Fibroblast of lung (primary cell): ENCODE results near the gene LSAMP. TPM values are rescaled to one million over a fixed set of nuclear protein-coding genes. Genes with fewer than 3 reads are reported as not detected.
"Not testable (repeated sequence)": the region's sequence is repeated elsewhere in the genome, so short reads cannot be mapped to it uniquely, and the experiment has no call there.

Experiments
- DNase-seq, 2 donors: peaks; one replicate each; pipeline versions ENCODE4 v3.0.0 to v3.0.0-alpha.2; 2010; ENCODE audit warnings: low read depth in 2 of 2
- H2AFZ ChIP-seq: 2 replicates; pipeline ENCODE4 v1.5.1; 2012; ENCODE audit warnings: low read length, control low read depth, inconsistent platforms
- H3K27ac ChIP-seq: 2 replicates; pipeline ENCODE4 v1.5.1; 2011; ENCODE audit warnings: low read length, control low read depth; ENCODE audit not compliant: insufficient read depth
- H3K27me3 ChIP-seq: 2 replicates; pipeline ENCODE4 v1.5.1; 2011; ENCODE audit warnings: mild to moderate bottlenecking, low read length; ENCODE audit not compliant: control insufficient read depth, insufficient read depth
- H3K36me3 ChIP-seq: 2 replicates; pipeline ENCODE4 v1.5.1; 2011; ENCODE audit warnings: low read length; ENCODE audit not compliant: control insufficient read depth, insufficient read depth
- H3K4me1 ChIP-seq: 2 replicates; pipeline ENCODE4 v1.5.1; 2011; ENCODE audit warnings: low read length; ENCODE audit not compliant: control insufficient read depth, insufficient read depth; ENCODE audit errors: extremely low read depth
- H3K4me2 ChIP-seq: 2 replicates; pipeline ENCODE4 v1.5.1; 2011; ENCODE audit warnings: low read length, control low read depth; ENCODE audit not compliant: insufficient read depth; ENCODE audit errors: extremely low read depth
- H3K4me3 ChIP-seq, 4 experiments: fragments of 200-600 bp in 1 of 4; sonication (generic) in 1 of 4; replicated peaks in 1 of 4; 2 replicates each; pipeline ENCODE4 v1.5.1; 2011 to 2016; ENCODE audit warnings: low read length in 4 of 4, low read depth in 3 of 4, mild to moderate bottlenecking in 3 of 4, control low read depth in 2 of 4, inconsistent platforms in 1 of 4, mixed read lengths in 1 of 4; ENCODE audit not compliant: insufficient read depth in 1 of 4; ENCODE audit errors: control extremely low read depth in 1 of 4
- H3K79me2 ChIP-seq: 2 replicates; pipeline ENCODE4 v1.5.1; 2012; ENCODE audit warnings: mild to moderate bottlenecking, low read length, inconsistent platforms; ENCODE audit not compliant: control insufficient read depth, insufficient read depth
- H3K9ac ChIP-seq: 2 replicates; pipeline ENCODE4 v1.5.1; 2011; ENCODE audit warnings: mild to moderate bottlenecking, low read length, control low read depth; ENCODE audit not compliant: insufficient read depth
- H3K9me3 ChIP-seq: 2 replicates; pipeline ENCODE4 v1.5.1; 2012; ENCODE audit warnings: low read depth, low read length; ENCODE audit not compliant: control insufficient read depth, insufficient read depth
- H4K20me1 ChIP-seq: 2 replicates; pipeline ENCODE4 v1.5.1; 2011; ENCODE audit warnings: low read length; ENCODE audit not compliant: control insufficient read depth, insufficient read depth; ENCODE audit errors: extremely low read depth
- EZH2 ChIP-seq: IDR thresholded peaks from 2 replicates; pipeline ENCODE4 v1.5.1; 2012; ENCODE audit warnings: low read length, control low read depth, mild to moderate bottlenecking; ENCODE audit errors: missing control alignments
- polyA plus RNA-seq, 2 donors: library from polyadenylated mRNA; depleted of rRNA in 1 of 2; stranded (reverse) in 1 of 2; unstranded in 1 of 2; fragments of >200 nt; gene quantifications; 2 replicates each; pipeline ENCODE4 v1.2.1, GENCODE V29; 2011 to 2012; ENCODE audit warnings: missing spikeins in 1 of 2
- total RNA-seq: library from RNA; depleted of rRNA; stranded (reverse); fragments of >200 nt; gene quantifications from 2 replicates; pipeline ENCODE4 v1.2.1, GENCODE V29; 2014
- TF ChIP-seq, protein P1 (sequence below), 2 donors: IDR thresholded peaks in 1 of 2; conservative IDR thresholded peaks in 1 of 2; 1 replicate in 1 of 2; 2 replicates in 1 of 2; pipeline ENCODE4 v1.5.1; 2011 to 2012; ENCODE audit warnings: low read length in 2 of 2, control low read depth in 1 of 2, inconsistent platforms in 1 of 2, low read depth in 1 of 2, mild to moderate bottlenecking in 1 of 2

The LSAMP gene
- total and polyA plus RNA-seq, 2 donors (not counting 1 experiment from before 2014, with no cell fraction given): 4.8 to 5.9 TPM

DNA sequence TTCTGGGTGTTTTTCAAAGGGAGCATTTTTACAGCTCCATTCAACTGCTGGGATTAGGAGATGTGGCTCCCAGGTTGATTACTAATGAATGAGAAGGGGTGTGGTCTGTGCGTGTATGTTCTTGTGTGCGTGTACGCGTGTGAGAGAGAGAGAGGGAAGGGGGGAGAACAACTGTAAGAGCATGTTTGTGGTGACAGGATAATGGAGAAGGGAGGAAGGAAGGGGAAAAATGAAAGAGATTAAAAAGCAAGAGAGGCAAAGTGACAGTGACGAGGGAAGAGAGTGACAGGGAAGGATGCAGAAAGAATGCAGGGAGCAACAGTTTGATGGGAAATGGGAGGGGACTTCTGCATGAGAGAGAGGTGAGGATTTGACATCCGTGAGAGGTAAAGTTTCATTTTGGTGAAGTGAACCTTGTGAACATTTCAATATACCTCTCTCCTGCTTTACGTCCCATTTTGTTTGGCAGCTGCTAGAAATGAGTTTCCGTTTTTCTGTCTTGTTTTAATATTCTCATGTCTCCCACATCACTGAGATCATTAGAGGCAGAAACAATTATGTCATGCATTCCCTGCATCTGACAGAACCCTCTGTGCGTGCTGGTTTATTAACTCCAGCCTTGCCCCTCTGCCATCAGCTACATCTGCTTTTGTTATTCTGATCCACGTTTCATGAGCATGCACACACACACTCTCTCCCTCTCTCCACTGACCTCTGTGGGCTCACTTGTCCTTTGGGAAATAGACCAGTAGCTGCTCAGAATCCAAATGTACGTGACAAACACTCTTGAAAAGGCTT is 660.3 kb downstream of the LSAMP start:
- Histone ChIP-seq H3K27ac (peak overlapping the region; percentile 95), H3K4me1 (peaks cover 12% of the 10 kb centered on the region)
- peak; percentile 75 to 91 for DNase-seq

DNA sequence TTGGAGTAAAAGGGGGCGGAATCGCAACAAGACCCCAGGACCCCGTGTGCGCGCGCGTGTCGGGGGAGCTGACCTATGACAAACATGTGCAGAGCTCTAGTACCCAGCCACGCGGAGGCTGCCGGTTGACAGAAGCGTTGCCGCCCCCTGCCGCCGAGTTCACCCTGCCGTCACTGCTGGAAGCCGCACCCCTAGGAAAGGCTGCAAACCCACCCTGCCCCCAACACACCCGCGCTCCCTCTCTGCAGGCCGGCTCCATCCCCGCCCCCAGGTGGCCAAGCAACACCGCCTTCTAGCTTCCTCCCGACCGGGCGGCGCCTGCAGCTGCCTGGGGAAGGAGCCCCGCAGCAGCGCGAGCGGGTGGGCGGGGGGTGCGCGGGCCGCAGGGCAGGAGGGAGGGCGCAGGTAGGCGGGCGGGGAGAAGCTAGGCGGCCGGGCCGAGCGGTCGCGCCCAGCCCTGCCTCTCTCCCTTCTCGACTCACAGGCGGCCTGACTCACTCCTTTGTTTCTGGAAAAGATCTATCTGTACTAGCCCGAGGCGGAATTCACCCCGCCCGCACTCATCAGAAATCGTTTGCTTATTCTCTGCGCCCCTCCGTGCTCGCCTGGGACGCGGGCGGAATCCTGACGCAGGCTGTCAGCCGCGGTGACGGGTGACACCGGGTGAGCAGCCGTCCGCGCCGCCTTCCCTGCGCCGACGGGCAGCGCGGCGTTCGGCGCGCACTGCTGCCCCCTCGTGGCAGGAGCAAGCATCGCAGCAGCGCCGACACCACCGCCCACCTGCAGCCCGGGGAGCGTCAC is 661.1 kb downstream of the LSAMP start:
- Histone ChIP-seq H3K4me3 (peak overlapping the region; percentile 41 to 68 (median 58)), H3K27ac (peak overlapping the region; percentile 95), H3K36me3 (no peaks in the 10 kb centered on the region), H2AFZ (peak overlapping the region; percentile 40), H3K27me3 (no peaks in the 10 kb centered on the region), H3K4me1 (peaks cover 5% of the 10 kb centered on the region), H3K9ac (peak overlapping the region; percentile 80), H3K79me2 (no peaks in the 10 kb centered on the region), H3K4me2 (peak overlapping the region; percentile 90), H3K9me3 (no peaks in the 10 kb centered on the region), H4K20me1 (no peaks in the 10 kb centered on the region)
- peak; percentile 90 to 95 for DNase-seq
- TF ChIP-seq, protein P1, sequence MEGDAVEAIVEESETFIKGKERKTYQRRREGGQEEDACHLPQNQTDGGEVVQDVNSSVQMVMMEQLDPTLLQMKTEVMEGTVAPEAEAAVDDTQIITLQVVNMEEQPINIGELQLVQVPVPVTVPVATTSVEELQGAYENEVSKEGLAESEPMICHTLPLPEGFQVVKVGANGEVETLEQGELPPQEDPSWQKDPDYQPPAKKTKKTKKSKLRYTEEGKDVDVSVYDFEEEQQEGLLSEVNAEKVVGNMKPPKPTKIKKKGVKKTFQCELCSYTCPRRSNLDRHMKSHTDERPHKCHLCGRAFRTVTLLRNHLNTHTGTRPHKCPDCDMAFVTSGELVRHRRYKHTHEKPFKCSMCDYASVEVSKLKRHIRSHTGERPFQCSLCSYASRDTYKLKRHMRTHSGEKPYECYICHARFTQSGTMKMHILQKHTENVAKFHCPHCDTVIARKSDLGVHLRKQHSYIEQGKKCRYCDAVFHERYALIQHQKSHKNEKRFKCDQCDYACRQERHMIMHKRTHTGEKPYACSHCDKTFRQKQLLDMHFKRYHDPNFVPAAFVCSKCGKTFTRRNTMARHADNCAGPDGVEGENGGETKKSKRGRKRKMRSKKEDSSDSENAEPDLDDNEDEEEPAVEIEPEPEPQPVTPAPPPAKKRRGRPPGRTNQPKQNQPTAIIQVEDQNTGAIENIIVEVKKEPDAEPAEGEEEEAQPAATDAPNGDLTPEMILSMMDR (conservative IDR thresholded peaks at IDR 0.05 in 1 of 2, IDR thresholded peaks at IDR 0.05 in 1 of 2; ENCODE audit: low read depth in 1 of 2, low read length in 2 of 2): peak; percentile 79 to 97
- no peak for TF ChIP-seq EZH2

More for the DNA sequence above, 660.3 kb downstream of the LSAMP start:
- Histone ChIP-seq H3K4me2 (peak overlapping the region; percentile 85), H3K4me3 (peak overlapping the region; percentile 41 to 68 (median 54)), H3K27me3 (no peaks in the 10 kb centered on the region), H3K36me3 (no peaks in the 10 kb centered on the region), H4K20me1 (no peaks in the 10 kb centered on the region), H3K9ac (peak overlapping the region; percentile 80), H3K79me2 (no peaks in the 10 kb centered on the region), H3K9me3 (no peaks in the 10 kb centered on the region), H2AFZ (peak overlapping the region; percentile 25)
- TF ChIP-seq, protein P1 (conservative IDR thresholded peaks at IDR 0.05 in 1 of 2, IDR thresholded peaks at IDR 0.05 in 1 of 2; ENCODE audit: low read depth in 1 of 2, low read length in 2 of 2): no peak
- TF ChIP-seq EZH2: no peak

DNA sequence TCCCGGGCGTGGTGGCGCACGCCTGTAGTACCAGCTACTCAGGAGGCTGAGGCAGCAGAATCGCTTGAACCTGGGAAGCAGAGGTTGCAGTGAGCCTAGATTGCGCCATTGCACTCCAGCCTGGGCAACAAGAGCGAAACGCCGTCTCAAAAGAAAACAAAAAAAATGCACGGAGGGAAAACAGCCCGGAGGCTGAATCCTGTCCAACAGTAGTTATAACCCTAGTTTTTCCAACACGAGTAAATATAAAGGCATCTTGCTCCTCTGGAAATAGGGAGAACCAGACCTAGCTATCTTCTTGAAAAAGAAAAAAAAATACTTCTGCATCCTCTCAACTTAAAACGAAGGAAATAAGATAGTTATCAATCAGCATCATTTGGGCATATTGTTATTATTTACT is 661.9 kb downstream of the LSAMP start:
- Histone ChIP-seq H3K4me3 (peak overlapping the region; percentile 38 to 68 (median 54)), H3K4me2 (peak overlapping the region; percentile 90), H3K27ac (peak overlapping the region; percentile 95), H3K9ac (peak overlapping the region; percentile 80)
- H3K9me3 ChIP-seq, H3K79me2 ChIP-seq, H3K36me3 ChIP-seq, DNase-seq, H3K4me1 ChIP-seq, H2AFZ ChIP-seq, H3K27me3 ChIP-seq, H4K20me1 ChIP-seq: not testable (repeated sequence)
